Measurements from ENCODE around the gene PCDHGC4. TPM values are rescaled to one million over a fixed set of nuclear protein-coding genes. Genes with fewer than 3 reads are reported as not detected.

The PCDHGC4 gene
- not detected for total RNA-seq

GRCh38 chr5:141484641-141485311 is at the start of gene PCDHGC4:
TSS of gene PCDHGC4 (plus strand) at chr5:141485030. CDS start at chr5:141485174, 144 bp downstream.
- Mint-ChIP-seq H3K4me1 (ENCODE audit: low read depth) (peaks cover 10% of the 10 kb centered on the region), H3K27ac (no peak within 1 kb of the TSS), H3K36me3 (no peaks in the 10 kb centered on the region), H3K27me3 (peaks cover 71% of the 10 kb centered on the region), H3K4me3 (no peak within 1 kb of the TSS), H3K9me3 (no peaks in the 10 kb centered on the region)
- no peak for DNase-seq
- CTCF ChIA-PET = interaction anchor here (0.6 to 1.6 kb wide), 7 partner anchors 8 to 64 kb away, joined by 3 to 6 read pairs (median 4); partner anchors contain the start of genes PCDHGA11 and PCDHGC3
- POLR2A ChIA-PET = interaction anchor here (1.0 kb wide), 1 partner anchor 9 kb away, joined by 4 read pairs; the partner anchor contains the start of gene PCDHGC3
- intact Hi-C loops (cut with micrococcal nuclease) = no loop called here

- POLR2A ChIA-PET = no interaction called here
- CTCF ChIA-PET = no interaction called here
These were observed 47.6 kb upstream of the PCDHGC4 start for GRCh38 chr5:141437221-141437620.

GRCh38 chr5:141439411-141440141 is 45.3 kb upstream of the PCDHGC4 start:
- Mint-ChIP-seq H3K4me1 (ENCODE audit: low read depth) (no peaks in the 10 kb centered on the region), H3K9me3 (no peaks in the 10 kb centered on the region), H3K36me3 (no peaks in the 10 kb centered on the region), H3K27me3 (peaks cover 10% of the 10 kb centered on the region), H3K27ac (no peak overlapping the region), H3K4me3 (no peak overlapping the region)
- CTCF ChIA-PET = interaction anchor here (0.6 to 1.1 kb wide), 2 partner anchors 73 to 85 kb away, joined by 3 to 4 read pairs; no protein-coding TSS in a partner anchor
- POLR2A ChIA-PET = no interaction called here
- DNase-seq = no peak
- intact Hi-C loops (cut with micrococcal nuclease) = no loop called here

More at GRCh38 chr5:141437221-141437620, 47.6 kb upstream of the PCDHGC4 start:
- peaks cover 21% of the 10 kb centered on the region for H3K27me3 Mint-ChIP-seq
- H3K27ac Mint-ChIP-seq = no peak overlapping the region
- H3K36me3 Mint-ChIP-seq = peaks cover 2% of the 10 kb centered on the region
- DNase-seq = no peak
- intact Hi-C loops (cut with micrococcal nuclease) = no loop called here
- H3K4me3 Mint-ChIP-seq = no peak overlapping the region
- H3K9me3 Mint-ChIP-seq = peaks cover 7% of the 10 kb centered on the region
- no peaks in the 10 kb centered on the region for H3K4me1 Mint-ChIP-seq (ENCODE audit: low read depth)

GRCh38 chr5:141440341-141440740 is 44.5 kb upstream of the PCDHGC4 start:
- H3K27me3 Mint-ChIP-seq = peaks cover 10% of the 10 kb centered on the region
- no peak overlapping the region for H3K4me3 Mint-ChIP-seq
- no peak for DNase-seq
- intact Hi-C loops (cut with micrococcal nuclease) = no loop called here
- no peaks in the 10 kb centered on the region for H3K9me3 Mint-ChIP-seq
- H3K27ac Mint-ChIP-seq = no peak overlapping the region
- H3K36me3 Mint-ChIP-seq = no peaks in the 10 kb centered on the region
- H3K4me1 Mint-ChIP-seq (ENCODE audit: low read depth) = no peaks in the 10 kb centered on the region
- CTCF ChIA-PET = no interaction called here
- POLR2A ChIA-PET = no interaction called here

- Mint-ChIP-seq H3K4me1 (ENCODE audit: low read depth) (no peaks in the 10 kb centered on the region), H3K36me3 (no peaks in the 10 kb centered on the region), H3K4me3 (no peak overlapping the region), H3K9me3 (no peaks in the 10 kb centered on the region), H3K27ac (no peak overlapping the region), H3K27me3 (peaks cover 13% of the 10 kb centered on the region)
- POLR2A ChIA-PET = no interaction called here
- DNase-seq = no peak
- CTCF ChIA-PET = interaction anchor here (0.6 kb wide), 1 partner anchor 83 kb away, joined by 3 read pairs; no protein-coding TSS in a partner anchor
- intact Hi-C loops (cut with micrococcal nuclease) = no loop called here
These were observed 43.2 kb upstream of the PCDHGC4 start for GRCh38 chr5:141441571-141442170.

GRCh38 chr5:141465351-141465750 is 19.5 kb upstream of the PCDHGC4 start:
- Mint-ChIP-seq H3K4me1 (ENCODE audit: low read depth) (no peaks in the 10 kb centered on the region), H3K27ac (no peak overlapping the region), H3K27me3 (peaks cover 15% of the 10 kb centered on the region), H3K36me3 (no peaks in the 10 kb centered on the region), H3K9me3 (no peaks in the 10 kb centered on the region), H3K4me3 (no peak overlapping the region)
- DNase-seq = no peak
- ChIA-PET POLR2A (no interaction called here), CTCF (no interaction called here)
- intact Hi-C loops (cut with micrococcal nuclease) = no loop called here

- H3K27me3 Mint-ChIP-seq = peaks cover 48% of the 10 kb centered on the region
- H3K4me3 Mint-ChIP-seq = peak within 1 kb of the TSS; percentile 79
- no peaks in the 10 kb centered on the region for H3K9me3 Mint-ChIP-seq
- peak; percentile 72 for DNase-seq
- POLR2A ChIA-PET = interaction anchor here (1.6 kb wide), 1 partner anchor 10 kb away, joined by 4 read pairs; no protein-coding TSS in a partner anchor
- CTCF ChIA-PET = interaction anchor here (0.9 to 1.8 kb wide), 11 partner anchors 9 to 82 kb away, joined by 3 to 22 read pairs (median 4); partner anchors contain the start of genes PCDHGA12 and PCDHGC4
- intact Hi-C loops (cut with micrococcal nuclease) = loop anchor here (1.0 to 5.0 kb wide), 3 partner anchors 37 to 87 kb away; partner anchors contain the start of gene PCDHGA11
- no peaks in the 10 kb centered on the region for H3K36me3 Mint-ChIP-seq
- H3K4me1 Mint-ChIP-seq (ENCODE audit: low read depth) = peaks cover 20% of the 10 kb centered on the region
- H3K27ac Mint-ChIP-seq = no peak within 1 kb of the TSS
These were observed 9.2 kb upstream of the PCDHGC4 start, which contains the start of gene PCDHGC3 for GRCh38 chr5:141475625-141476131. TSS of gene PCDHGC3 (plus strand) at chr5:141475966. CDS start at chr5:141476117, 151 bp downstream.

GRCh38 chr5:141476132-141476911 is 8.5 kb upstream of the PCDHGC4 start:
- Mint-ChIP-seq H3K27me3 (peaks cover 50% of the 10 kb centered on the region), H3K27ac (no peak overlapping the region), H3K4me3 (peak overlapping the region; percentile 79), H3K9me3 (no peaks in the 10 kb centered on the region), H3K36me3 (no peaks in the 10 kb centered on the region), H3K4me1 (ENCODE audit: low read depth) (peaks cover 20% of the 10 kb centered on the region)
- intact Hi-C loops (cut with micrococcal nuclease) = loop anchor here (5.0 kb wide), 2 partner anchors 54 to 86 kb away; partner anchors contain the start of gene PCDHGA11
- DNase-seq = no peak
- ChIA-PET CTCF (interaction anchor here (1.0 to 1.8 kb wide), 8 partner anchors 9 to 81 kb away, joined by 3 to 22 read pairs (median 4); partner anchors contain the start of gene PCDHGC4), POLR2A (interaction anchor here (1.6 kb wide), 1 partner anchor 9 kb away, joined by 4 read pairs; no protein-coding TSS in a partner anchor)

- H3K36me3 Mint-ChIP-seq = no peaks in the 10 kb centered on the region
- H3K4me3 Mint-ChIP-seq = peak overlapping the region; percentile 79
- peaks cover 51% of the 10 kb centered on the region for H3K27me3 Mint-ChIP-seq
- ChIA-PET CTCF (interaction anchor here (1.0 to 1.8 kb wide), 6 partner anchors 8 to 81 kb away, joined by 3 to 22 read pairs (median 5); partner anchors contain the start of gene PCDHGC4), POLR2A (no interaction called here)
- H3K4me1 Mint-ChIP-seq (ENCODE audit: low read depth) = peaks cover 20% of the 10 kb centered on the region
- no peak for DNase-seq
- H3K9me3 Mint-ChIP-seq = no peaks in the 10 kb centered on the region
- H3K27ac Mint-ChIP-seq = no peak overlapping the region
- intact Hi-C loops (cut with micrococcal nuclease) = loop anchor here (5.0 kb wide), 2 partner anchors 55 to 85 kb away; partner anchors contain the start of gene PCDHGA11
These were observed 7.7 kb upstream of the PCDHGC4 start for GRCh38 chr5:141477044-141477575.

- peaks cover 20% of the 10 kb centered on the region for H3K4me1 Mint-ChIP-seq (ENCODE audit: low read depth)
- CTCF ChIA-PET = interaction anchor here (0.7 to 1.3 kb wide), 3 partner anchors 46 to 71 kb away, joined by 3 to 4 read pairs (median 3); partner anchors contain the start of gene PCDHGA12
- H3K27me3 Mint-ChIP-seq = peaks cover 56% of the 10 kb centered on the region
- no peak overlapping the region for H3K4me3 Mint-ChIP-seq
- no peaks in the 10 kb centered on the region for H3K36me3 Mint-ChIP-seq
- DNase-seq = no peak
- H3K27ac Mint-ChIP-seq = no peak overlapping the region
- intact Hi-C loops (cut with micrococcal nuclease) = loop anchor here (5.0 kb wide), 2 partner anchors 56 to 84 kb away; partner anchors contain the start of gene PCDHGA11
- POLR2A ChIA-PET = no interaction called here
- H3K9me3 Mint-ChIP-seq = no peaks in the 10 kb centered on the region
These were observed 7.0 kb upstream of the PCDHGC4 start for GRCh38 chr5:141477815-141478214.
